ENCODE data around the gene CRK.

DNA sequence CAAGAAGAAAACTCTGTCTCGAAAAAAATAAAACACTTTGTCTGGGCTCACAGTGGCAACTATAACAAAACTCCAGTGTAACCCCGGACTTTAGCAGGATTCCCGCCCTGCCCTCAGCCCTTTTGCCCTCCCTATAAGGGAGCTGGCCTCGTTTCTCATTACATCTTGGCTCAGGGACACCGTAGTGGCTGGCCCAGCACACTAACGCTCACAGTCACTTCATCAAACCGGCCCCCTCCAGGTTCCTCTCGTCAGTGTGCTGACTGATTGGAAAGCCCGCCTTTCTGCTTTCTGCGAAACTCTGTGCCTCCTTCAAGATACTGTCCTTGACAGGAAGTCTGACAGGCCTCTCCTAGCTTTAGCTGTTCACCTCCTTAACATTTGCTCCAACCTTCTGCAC, 47.7 kb upstream of the CRK start:
- TF ChIP-seq, protein P1, sequence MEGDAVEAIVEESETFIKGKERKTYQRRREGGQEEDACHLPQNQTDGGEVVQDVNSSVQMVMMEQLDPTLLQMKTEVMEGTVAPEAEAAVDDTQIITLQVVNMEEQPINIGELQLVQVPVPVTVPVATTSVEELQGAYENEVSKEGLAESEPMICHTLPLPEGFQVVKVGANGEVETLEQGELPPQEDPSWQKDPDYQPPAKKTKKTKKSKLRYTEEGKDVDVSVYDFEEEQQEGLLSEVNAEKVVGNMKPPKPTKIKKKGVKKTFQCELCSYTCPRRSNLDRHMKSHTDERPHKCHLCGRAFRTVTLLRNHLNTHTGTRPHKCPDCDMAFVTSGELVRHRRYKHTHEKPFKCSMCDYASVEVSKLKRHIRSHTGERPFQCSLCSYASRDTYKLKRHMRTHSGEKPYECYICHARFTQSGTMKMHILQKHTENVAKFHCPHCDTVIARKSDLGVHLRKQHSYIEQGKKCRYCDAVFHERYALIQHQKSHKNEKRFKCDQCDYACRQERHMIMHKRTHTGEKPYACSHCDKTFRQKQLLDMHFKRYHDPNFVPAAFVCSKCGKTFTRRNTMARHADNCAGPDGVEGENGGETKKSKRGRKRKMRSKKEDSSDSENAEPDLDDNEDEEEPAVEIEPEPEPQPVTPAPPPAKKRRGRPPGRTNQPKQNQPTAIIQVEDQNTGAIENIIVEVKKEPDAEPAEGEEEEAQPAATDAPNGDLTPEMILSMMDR (conservative IDR thresholded peaks at IDR 0.05) = no peak
- no peak for TF ChIP-seq EZH2 (IDR thresholded peaks at IDR 0.05; ENCODE audit: low read depth)
